HG03558 (cell line): ENCODE measurements around the gene NOS1AP.

Source experiments
- ATAC-seq: cut with Tn5 transposase; IDR thresholded peaks from one replicate; pipeline ENCODE4 v1.9.1; 2021; ENCODE audit warnings: moderate number of reproducible peaks; ENCODE audit not compliant: unreplicated experiment; ENCODE audit errors: extremely low read depth

NOS1AP gene

DNA sequence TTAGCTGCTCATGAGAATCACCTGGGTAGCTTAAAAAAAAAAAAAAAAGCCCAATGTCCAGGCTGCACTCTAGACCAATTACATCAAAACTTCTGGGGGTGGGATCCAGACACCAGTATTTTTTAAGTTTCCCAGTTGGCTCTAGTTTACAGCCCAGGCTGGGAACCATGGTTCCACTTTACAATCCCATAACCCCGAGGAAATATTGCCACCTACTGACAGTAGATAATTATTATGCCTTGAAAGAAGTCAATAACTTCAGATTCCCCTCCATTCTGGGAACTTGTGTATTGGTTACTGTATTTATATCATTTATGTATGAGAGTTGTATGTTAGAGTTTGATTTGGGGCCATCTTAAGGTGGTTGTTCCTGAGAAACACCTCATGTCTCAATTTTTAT is 207.0 kb downstream of the NOS1AP start:
- no peak for ATAC-seq

DNA sequence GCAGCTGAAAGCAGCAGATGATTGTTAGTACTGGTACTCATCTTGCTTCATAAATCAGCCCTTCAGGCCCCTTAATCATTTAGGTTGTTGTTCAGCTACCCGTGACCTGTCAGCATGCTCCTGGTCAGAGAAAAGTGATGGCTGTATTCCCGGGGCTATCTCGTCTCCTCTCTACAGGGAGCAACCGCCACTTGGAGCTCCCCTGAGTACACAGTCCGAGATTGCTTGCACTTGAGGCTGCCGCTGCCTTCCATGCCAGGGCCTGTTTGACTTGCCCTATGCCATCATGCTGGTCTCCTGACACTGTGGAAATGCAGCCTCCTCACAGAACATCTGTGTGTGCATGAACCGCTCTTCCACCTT is 209.6 kb downstream of the NOS1AP start:
- ATAC-seq: no peak

DNA sequence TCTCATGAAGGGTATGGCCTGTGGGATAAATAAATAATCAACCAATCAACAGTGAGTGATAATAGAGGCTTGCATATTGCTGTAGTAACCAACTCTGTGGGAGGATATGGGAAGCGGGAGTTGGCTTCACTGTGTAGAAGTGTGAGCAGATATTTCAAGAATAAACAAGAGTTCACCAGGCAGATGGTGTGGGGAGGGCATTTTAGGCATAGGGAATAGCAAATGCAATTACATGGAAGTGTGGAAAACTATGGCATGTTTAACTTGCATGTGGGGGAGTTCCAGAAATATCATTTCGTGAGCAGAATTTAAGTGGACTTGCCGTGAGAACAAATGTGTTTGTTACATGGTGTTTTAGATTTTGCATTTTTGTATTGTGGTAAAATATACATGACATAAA is 211.9 kb downstream of the NOS1AP start:
- no peak for ATAC-seq

DNA sequence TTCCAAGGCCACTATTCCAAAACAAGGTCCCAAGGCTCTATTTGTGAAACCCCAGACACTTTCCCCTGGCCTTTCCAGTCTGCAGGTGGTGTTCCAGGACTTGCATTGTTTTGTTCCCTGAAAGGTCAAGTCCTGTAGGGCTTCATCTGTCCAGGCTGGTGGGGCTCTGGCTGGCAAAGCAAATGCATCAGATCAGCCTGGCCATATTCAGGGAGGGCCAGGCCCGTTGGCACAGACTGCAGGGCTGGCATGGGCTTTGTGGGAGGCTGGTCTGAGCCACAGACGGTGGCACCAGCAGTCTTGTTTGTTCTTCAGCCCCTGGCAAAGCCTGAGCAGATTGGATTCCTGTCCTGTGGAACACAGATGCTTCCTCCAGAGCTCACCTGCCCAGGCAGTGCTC is 214.2 kb downstream of the NOS1AP start:
- no peak for ATAC-seq

DNA sequence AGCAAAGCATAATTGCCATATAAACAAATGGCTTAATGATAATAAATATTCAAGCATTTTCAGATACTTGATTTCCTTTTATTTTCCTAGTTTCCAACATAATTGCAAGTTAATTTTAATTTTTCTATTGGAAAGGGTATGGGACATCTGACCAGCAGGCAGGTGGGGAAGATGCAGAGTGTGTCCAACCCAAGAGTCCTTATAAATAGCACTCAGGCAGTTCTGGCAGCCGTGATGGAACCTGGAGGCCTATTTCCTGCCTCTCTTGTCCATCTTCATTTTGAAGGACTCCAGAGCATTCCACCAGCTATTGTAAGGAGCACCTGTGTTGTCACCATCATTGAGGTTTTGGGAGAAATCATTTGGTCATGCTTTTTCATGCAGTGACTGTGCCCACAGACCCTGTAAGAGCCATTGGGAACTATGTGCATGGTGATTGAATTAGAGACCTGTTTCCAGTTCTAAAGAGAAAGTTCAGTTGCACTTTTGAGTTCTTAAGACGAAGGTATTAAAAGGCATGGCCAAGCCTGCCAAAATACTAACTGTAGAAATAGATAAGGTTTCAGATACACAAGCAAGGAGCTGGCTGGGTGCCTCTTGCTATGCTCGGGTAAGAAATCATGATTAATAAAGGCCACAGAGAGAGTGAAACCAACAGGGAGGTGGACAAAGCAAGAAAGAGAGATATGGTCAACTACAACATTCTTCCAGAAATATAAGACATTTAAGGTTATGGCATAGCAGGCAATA is 214.9 kb downstream of the NOS1AP start:
- ATAC-seq: no peak

DNA sequence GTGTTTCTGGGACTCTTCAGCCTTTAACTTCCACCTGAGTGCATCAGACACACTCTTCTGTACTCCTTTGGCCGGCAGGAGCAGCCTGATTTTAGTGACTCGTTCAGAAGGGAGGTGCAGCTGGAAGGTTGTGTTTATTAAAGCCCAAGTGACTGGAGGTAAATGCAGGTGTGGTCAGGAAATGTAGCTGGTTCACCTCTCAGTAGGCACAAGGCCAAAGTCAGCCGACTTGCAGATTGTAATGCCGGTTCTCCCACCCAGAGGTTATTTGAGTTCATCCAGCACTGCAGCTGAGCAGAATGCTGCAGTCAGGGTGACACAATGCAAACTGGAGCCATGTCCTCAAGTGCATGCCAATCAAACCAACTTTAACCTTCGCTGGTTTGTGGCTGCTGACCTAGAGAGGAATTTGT is 215.7 kb downstream of the NOS1AP start:
- ATAC-seq: no peak

DNA sequence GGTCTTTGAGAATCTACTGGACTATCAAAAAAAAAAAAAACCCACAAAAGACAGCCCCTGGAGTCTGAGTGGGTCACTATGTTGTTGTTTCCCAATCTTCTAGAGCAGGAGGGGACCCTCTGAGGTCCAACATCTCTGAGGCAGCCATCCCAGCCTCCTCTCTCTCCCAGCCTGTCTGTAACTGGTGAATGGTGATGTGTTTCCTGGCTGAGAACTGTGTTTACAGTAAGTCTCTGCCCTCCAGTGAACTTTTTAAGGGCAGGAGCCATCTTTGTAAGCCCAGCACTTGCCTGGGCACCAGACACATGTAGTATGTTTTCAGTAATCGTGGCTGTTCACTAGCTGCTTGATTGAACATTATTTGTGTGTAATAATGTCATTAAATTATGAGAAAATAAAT is 221.5 kb downstream of the NOS1AP start:
- ATAC-seq: no peak

DNA sequence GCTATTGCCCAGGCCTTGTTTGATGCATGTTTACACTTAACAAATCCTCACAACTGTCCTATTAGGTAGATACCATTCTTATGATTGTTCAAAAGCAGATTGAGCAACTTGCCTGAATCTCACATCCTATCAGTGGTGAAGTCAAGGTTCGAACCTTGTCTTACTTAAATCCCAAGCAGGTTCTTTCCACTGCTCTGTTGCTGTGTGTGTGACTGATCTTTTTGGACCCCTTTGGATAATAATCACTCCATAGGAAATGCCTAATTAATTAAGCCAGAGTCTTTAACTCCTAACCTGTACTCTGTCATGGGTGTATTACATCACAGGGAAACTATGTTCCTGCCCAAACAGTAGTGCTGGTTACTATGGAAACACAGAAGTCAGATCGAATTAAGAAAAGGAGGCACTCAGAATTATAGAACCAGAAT is 222.9 kb downstream of the NOS1AP start:
- ATAC-seq: no peak

DNA sequence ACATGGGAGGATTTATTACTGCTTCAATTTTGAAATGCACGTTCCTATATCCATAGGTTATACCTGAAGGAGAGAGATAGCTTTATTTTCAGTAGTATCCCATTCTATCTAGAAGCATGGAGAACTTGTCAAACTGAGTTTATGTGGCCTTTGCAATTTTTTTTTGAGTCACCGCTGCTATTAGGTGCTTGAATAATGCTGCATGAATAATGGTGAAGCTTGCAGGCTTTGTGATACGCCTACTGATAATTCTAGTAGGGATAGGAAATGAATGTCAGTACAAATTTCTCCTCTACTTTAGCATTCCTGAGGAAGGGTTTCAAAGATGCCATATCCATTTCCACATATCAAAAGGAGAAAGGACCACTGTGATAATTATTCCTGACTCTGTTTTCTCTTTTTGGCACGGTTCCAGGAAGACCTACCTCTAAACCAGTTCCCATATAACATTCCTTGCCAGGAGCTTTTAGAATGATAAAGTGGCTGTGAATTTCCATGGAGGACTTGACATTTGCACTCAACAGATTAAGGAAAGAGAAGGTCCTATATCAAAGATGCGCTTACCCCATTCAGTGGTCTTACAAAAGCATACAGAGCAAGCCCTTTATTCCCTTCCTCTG is 223.7 kb downstream of the NOS1AP start:
- no peak for ATAC-seq

DNA sequence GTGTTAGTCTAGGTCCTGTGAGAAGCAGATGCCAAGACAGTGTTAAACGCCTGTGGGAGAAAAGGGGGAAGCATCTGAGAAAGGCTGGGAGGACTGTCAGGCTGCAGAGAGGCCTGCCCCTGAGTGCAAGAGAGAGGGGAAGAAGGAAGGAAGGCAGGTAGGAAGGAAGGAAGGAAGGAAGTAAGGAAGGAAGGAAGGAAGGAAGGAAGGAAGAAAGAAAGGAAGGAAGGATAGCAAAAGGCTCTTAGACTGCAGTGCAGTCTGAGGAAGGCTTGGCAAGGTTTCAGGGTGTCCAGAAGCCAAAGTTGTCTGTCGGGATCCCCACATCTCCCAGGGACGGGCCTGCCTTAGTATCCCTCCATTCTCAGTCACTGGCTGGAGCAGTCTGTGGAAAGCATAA is 224.5 kb downstream of the NOS1AP start:
- ATAC-seq: no peak

DNA sequence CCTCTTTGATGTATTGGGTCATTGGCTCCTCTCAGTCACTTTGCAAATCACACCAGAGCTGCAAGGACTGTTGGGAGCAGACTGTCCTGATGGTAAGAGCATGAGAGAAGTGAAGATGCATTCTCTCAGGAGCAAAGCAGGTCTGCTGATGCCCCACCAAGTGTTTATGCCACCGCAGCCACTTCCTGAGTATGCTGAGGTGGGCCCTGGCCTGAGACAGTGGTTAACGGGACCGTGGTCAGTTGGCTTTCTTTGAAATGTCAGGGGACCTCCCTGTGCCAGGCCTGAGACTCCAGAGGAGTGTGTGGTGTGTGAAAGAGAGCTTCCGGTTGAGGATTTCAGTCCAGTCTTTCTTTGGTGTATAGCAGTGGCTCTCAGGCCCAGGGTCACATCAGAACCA is 227.7 kb downstream of the NOS1AP start:
- no peak for ATAC-seq

DNA sequence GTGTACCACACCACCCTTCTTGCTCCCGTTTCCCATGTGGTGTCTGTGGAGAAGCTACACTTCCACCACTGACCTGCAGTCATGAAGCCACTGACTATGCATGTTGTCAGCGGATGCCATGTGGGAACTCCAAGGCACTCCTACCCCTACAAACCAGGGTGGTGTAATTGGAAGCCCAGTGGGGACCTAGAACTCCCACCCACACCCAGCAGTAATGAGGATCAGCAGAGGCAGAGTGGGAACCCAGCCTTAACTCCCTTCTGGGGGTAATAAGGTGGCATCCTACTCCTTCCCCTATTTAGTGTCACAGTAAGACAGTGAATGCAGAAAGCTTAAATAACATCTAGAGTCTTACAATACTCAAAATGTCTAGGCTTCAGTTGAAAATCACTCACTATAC is 228.8 kb downstream of the NOS1AP start:
- no peak for ATAC-seq

DNA sequence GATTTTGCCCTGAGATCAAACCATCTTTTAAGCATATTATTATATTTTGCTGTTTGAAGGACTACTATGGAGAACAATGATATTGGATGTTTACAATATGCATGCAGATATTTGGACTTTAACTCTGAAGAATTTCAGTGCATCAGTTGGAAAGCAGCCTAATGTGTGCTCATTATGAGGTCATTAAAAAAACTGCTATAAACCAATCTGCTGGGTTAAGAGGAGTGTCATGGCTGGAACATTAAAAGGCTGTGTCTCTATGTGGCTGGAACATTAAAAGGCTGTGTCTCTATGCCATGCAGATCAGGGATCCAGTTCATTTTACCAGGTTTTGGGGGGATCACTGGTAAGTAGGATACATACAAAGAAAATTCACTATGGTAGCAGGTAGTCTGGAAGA is 229.5 kb downstream of the NOS1AP start:
- ATAC-seq: no peak

DNA sequence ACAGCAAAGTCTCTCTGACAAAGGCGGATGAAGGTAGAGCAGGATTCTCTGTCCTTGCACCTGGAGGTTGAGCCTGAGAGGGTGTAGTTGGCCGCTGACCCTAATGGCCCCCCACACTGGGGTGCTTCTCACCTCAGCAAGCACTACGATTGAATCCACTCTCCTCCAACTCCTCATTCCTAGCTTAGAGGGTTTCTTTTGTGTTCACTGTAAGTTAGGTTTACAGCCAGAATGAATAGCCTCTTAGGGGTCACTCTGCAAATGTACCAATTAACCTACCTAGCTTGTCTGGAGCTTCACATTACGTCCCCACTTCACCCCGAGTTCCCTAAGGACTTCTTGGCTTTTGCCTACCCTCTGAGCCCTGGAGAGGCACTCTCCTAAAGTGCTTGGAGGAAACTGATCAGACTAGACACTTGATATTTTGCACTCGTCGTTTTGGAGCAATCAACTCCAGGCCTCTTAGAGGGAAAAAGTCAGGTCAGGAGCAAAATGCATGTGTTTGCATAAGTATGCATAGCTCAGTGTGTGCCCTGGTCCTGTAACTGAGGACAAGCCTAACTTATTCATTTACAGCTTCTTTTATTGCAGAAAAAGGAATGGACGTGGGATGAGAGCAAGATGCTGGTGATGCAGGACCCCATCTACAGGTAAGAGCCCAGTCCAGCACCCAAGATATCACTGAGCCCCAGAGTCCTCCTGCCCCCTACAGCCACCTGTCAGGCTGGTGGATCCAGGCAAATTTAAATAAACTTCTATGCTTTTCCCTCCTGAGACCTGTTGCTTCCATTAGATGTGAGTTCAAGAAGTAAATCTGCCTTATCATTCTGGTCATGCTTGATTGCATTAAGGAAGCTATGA is 230.8 kb downstream of the NOS1AP start:
- ATAC-seq: no peak

DNA sequence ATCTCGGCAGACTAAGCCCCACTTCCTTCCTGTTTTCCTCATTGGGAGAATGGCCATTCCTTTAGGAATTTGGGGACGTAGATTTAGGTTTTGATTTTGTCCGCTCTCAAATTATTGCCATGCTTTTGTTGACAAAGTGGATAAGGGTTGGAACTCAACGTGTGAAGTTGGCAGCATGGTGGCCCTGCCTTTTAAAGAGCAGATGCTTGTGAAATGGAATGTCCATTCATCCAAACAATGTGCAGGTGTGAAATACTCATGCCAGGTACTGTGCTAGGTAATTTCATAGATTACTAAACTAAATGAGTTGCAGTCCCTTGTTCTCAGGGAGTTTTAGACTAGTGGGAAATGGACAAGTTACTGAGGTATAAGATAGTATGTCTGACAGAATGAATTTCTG is 232.2 kb downstream of the NOS1AP start:
- no peak for ATAC-seq

DNA sequence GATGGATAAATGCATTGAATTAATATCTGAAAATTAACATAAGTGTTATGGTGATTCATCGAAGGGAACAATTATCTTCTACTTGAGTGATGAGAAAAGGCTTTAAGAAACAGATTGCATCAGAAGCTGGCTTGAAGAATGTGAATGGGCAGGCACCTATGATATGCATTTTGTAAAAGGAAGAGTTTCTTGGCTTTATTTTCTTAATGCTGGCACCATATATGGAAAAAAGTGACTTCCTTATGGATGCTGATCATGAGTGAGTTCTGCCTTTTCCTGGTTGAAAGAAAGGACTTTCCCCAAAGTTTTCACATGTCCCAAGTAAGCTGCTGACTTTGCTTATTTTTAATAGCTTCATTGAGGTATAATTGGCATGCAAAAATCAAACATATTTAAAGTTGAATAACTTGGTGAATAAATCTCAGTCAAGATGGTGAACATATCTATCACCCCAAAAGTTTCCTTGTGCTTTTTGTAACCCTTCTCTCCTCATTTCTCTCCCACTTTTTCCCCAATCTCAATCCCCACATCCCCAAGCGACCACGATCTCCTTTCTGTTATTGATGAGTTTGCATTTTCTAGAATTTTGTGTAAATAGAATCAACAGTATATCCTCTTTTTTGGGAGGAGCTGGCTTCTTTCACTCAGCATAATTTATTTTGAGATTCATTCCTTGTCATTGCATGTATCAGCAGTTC is 233.0 kb downstream of the NOS1AP start:
- ATAC-seq: no peak

DNA sequence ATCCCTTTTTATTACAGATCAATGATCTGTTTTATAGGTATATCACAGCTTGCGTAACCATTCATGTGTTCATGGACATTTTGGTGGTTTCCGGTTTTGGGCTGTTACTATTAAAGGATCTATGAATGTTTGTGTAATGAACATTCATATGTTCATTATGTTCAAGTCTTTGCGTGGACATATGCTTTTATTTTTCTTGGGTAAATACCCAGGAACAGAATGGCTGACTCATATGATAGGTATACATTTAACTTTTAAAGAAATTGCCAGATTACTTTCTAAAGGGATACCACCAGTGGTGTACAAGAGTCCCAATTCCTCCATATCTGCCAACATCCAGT is 233.5 kb downstream of the NOS1AP start:
- no peak for ATAC-seq

DNA sequence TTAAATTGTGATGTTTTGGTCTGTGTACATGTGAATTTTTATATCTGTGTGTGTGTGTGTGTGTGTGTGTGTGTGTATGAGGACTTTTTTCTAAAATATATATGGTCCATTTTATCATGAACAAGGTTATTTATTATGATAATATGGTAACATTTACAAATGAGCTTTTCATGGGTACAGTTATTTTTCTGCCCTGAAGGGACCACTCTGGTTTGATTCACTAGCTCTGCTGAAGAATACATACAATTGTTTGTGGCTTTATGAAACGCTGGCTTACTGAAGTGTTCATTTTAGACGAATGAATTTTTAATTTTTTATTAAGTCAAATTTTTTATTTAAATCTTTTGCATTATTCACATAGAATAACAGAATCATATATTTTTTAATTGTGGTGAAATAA is 235.2 kb downstream of the NOS1AP start:
- ATAC-seq: no peak

DNA sequence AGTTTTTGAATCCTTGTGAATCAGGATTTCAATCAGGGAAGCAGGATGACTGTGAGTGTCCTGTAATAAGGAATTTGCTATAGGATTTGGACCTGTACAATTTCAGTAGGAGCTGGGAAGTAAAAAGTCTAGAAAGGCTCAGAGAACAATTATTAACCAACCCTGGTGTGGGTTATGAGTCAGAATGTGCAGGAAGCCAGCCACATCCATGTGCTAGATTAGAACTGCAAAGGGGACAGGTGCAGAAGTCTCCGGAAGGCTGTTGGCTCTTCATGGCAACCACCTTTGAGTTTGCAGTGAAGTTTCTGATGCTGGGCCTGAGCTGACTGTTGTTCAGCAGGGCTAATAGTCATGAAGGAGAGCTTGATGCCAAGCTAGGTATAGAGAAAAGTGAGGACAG is 236.5 kb downstream of the NOS1AP start:
- ATAC-seq: no peak

DNA sequence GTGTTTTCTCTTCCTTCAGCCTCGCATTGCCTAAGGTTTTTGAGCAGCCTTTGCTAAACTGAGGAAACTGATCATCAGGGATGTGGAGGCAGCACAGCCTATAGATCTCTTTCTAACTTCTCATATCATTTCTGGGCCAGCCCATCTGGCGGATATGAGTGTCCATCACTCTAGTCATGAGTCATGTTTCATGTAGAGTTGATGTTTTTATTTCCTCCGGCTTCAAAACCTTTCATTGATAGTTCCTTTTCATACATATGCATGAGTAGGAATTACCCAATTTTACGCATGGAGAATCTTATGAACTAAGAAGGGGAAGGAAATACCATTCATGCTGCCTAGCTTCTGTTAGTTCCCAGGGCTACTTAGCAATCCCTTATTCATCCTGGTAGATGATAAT is 240.8 kb downstream of the NOS1AP start:
- no peak for ATAC-seq

DNA sequence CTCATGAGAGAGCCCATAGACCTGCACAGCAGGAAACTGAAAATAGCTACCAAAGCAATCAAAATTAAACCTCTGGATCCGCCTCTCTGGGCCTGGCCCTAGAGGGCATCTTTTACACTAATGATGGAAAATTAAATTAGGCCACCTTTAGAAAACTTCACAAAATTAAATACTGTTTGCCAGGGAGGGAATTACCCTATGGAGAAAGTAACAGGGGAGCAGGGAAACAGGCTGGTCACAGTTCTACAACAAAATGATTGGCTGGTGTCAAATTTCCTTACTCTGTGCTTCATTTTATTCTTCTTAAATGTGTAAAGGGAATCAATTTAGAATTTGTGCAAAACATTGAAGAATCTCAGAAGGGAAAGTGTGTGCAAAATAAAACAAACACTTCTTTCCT is 244.7 kb downstream of the NOS1AP start:
- ATAC-seq: no peak
